Measurements from ENCODE around the gene CCBE1.

CCBE1 gene

GRCh38 chr18:59388817-59389216, 308.4 kb downstream of the CCBE1 start:
- no peaks in the 10 kb centered on the region for H3K4me1 ChIP-seq (ENCODE audit: control insufficient read depth, insufficient read depth, low read length)
- H3K27me3 ChIP-seq (ENCODE audit: control insufficient read depth, insufficient read depth, low read length): no peaks in the 10 kb centered on the region
- no peak for DNase-seq (ENCODE audit: low read depth, low spot score)
- no peaks in the 10 kb centered on the region for H3K9me3 ChIP-seq (ENCODE audit: control insufficient read depth, insufficient read depth, low read length)
- H3K36me3 ChIP-seq (ENCODE audit: control insufficient read depth, insufficient read depth, low read length): no peaks in the 10 kb centered on the region
- no CpG with 5 or more reads among the region's 4 CpGs for WGBS (ENCODE audit: insufficient coverage, insufficient read length)
- H3K27ac ChIP-seq (ENCODE audit: low read length): no peak overlapping the region
- H3K4me3 ChIP-seq (ENCODE audit: low read length): no peak overlapping the region

DNA sequence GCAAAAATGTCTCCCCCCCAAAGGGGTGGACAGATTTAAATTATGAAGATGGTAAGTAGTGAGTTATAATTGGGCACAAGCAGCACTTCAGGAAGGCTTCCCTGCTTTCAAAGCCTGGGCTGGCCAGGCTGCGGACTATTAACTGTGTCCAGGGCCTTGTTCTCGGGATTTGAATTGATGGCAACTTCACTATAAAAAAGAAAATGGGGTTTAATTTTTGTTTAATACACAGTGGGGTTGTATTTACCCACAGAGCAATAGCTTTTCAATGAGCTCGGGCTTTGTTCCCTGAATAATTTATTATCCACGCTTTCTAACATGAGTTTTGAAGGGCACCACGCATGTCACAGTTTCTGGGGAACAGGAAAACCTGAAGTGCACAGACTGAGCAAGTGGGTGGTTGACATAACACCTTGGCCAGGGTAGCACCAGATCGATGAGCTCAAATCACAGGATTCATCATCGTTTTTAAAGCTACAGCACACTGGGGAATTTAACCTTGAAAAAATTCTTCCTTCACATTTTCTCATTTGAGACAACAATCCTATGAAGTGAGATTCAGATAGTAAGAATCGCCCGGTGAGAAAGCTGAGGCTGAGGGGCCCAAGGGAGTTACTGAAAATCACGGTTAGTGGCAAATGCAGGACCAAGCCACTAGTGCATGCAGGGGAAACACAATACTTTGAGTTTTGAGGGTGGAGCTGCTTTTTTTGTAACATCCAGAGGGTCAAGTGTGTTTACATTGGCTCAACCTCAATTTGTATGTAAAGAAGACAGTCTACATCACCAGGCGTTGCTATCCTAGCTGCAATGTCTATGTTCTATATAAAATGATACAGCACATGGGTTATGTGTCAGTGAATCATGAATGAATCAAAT, 309.3 kb downstream of the CCBE1 start:
- H3K4me3 ChIP-seq (ENCODE audit: low read length): no peak overlapping the region
- H3K36me3 ChIP-seq (ENCODE audit: control insufficient read depth, insufficient read depth, low read length): no peaks in the 10 kb centered on the region
- H3K27me3 ChIP-seq (ENCODE audit: control insufficient read depth, insufficient read depth, low read length): no peaks in the 10 kb centered on the region
- H3K27ac ChIP-seq (ENCODE audit: low read length): no peak overlapping the region
- WGBS (ENCODE audit: insufficient coverage, insufficient read length): no CpG with 5 or more reads among the region's 11 CpGs
- H3K4me1 ChIP-seq (ENCODE audit: control insufficient read depth, insufficient read depth, low read length): no peaks in the 10 kb centered on the region
- no peaks in the 10 kb centered on the region for H3K9me3 ChIP-seq (ENCODE audit: control insufficient read depth, insufficient read depth, low read length)
- no peak for DNase-seq (ENCODE audit: low read depth, low spot score)

DNA sequence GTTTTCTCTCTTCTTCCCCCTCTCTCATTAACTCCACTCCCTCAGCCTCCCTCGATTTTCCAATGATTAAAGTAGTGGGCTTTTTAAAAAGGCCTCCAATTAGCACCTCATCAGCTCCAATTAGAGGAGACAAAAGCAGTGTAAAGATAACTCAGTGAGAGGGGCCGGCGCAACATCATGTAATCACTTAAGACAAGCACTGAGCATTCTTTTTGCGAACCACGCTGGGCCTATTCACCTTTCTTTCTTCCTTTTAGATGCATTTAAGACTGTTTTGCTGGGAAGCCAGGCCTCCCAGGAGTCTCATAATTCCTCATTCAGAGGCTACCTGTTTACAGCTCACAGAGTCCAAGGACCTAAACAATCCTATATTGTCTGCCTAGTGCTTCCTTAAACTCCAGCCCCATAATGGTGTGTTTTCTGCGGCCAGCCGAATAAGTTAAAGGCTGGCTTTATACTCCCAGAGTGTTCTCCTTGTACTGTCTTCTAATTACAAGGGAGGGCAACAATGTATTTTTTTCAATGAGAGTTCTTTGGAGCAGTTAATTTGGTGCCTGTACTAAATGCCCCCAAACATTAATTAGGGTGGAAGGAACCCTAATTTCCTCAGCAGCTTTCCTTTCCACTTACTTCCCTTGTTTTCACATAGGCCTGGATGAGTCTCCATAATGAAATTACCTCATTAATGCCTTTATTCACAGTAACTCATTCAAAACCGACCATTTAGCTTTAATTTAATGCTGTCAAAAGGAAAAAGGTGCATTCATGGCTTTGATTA, 310.1 kb downstream of the CCBE1 start:
- H3K27me3 ChIP-seq (ENCODE audit: control insufficient read depth, insufficient read depth, low read length): no peaks in the 10 kb centered on the region
- H3K36me3 ChIP-seq (ENCODE audit: control insufficient read depth, insufficient read depth, low read length): no peaks in the 10 kb centered on the region
- DNase-seq (ENCODE audit: low read depth, low spot score): no peak
- H3K9me3 ChIP-seq (ENCODE audit: control insufficient read depth, insufficient read depth, low read length): no peaks in the 10 kb centered on the region
- WGBS (ENCODE audit: insufficient coverage, insufficient read length): no CpG with 5 or more reads among the region's 8 CpGs
- no peak overlapping the region for H3K4me3 ChIP-seq (ENCODE audit: low read length)
- no peaks in the 10 kb centered on the region for H3K4me1 ChIP-seq (ENCODE audit: control insufficient read depth, insufficient read depth, low read length)
- no peak overlapping the region for H3K27ac ChIP-seq (ENCODE audit: low read length)

DNA sequence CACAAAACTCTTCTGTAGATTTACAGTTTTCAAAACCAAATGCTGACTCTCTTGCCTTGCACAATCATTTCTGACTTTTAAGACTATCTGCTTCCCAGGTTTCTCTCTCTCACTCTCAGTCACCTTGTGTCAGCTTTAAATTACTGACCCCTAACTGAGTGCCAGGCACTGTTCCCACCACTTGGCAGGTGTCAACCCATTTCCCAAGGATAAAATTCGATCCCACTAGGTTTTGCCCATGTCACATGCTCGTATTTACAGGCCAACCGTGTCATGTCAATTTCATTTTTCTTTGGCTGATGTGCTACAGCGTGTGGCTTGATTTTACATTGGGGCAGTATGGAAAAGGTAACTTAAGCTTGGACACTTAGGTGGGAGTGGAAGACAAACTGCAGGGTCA, 312.0 kb downstream of the CCBE1 start:
- Histone ChIP-seq H3K27me3 (ENCODE audit: control insufficient read depth, insufficient read depth, low read length) (no peaks in the 10 kb centered on the region), H3K9me3 (ENCODE audit: control insufficient read depth, insufficient read depth, low read length) (no peaks in the 10 kb centered on the region), H3K27ac (ENCODE audit: low read length) (no peak overlapping the region), H3K4me3 (ENCODE audit: low read length) (no peak overlapping the region), H3K36me3 (ENCODE audit: control insufficient read depth, insufficient read depth, low read length) (no peaks in the 10 kb centered on the region), H3K4me1 (ENCODE audit: control insufficient read depth, insufficient read depth, low read length) (no peaks in the 10 kb centered on the region)
- no peak for DNase-seq (ENCODE audit: low read depth, low spot score)
- no CpG with 5 or more reads among the region's 4 CpGs for WGBS (ENCODE audit: insufficient coverage, insufficient read length)

DNA sequence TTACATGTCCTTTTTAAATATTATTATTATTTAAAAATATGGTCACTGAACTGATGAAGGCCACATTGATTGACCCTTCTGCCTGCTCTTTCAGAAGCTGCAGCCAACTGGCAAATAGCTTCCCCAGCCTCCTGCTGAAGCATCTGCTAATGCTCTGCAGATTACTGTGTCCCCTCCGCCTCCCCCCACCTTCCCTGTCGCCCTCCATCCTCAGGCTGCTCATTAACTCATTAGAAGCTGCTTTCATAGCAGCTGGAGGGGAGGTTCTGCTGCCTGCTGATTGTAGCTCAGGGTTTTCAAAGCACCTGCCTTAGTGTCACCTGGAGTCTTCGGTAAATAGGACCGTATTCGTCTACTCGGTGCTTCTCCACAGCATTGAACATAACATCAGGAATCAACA, 313.4 kb downstream of the CCBE1 start:
- no CpG with 5 or more reads among the region's 6 CpGs for whole genome bisulfite sequencing (ENCODE audit: insufficient coverage, insufficient read length)

GRCh38 chr18:59382383-59382782, 314.8 kb downstream of the CCBE1 start:
- H3K9me3 ChIP-seq (ENCODE audit: control insufficient read depth, insufficient read depth, low read length): no peaks in the 10 kb centered on the region
- no peak for DNase-seq (ENCODE audit: low read depth, low spot score)
- H3K27ac ChIP-seq (ENCODE audit: low read length): no peak overlapping the region
- H3K36me3 ChIP-seq (ENCODE audit: control insufficient read depth, insufficient read depth, low read length): no peaks in the 10 kb centered on the region
- no CpG with 5 or more reads among the region's 7 CpGs for WGBS (ENCODE audit: insufficient coverage, insufficient read length)
- no peaks in the 10 kb centered on the region for H3K4me1 ChIP-seq (ENCODE audit: control insufficient read depth, insufficient read depth, low read length)
- H3K4me3 ChIP-seq (ENCODE audit: low read length): no peak overlapping the region
- H3K27me3 ChIP-seq (ENCODE audit: control insufficient read depth, insufficient read depth, low read length): no peaks in the 10 kb centered on the region

More for the DNA sequence above, 313.4 kb downstream of the CCBE1 start:
- H3K27ac ChIP-seq (ENCODE audit: low read length): no peak overlapping the region
- no peaks in the 10 kb centered on the region for H3K4me1 ChIP-seq (ENCODE audit: control insufficient read depth, insufficient read depth, low read length)
- H3K36me3 ChIP-seq (ENCODE audit: control insufficient read depth, insufficient read depth, low read length): no peaks in the 10 kb centered on the region
- no peak for DNase-seq (ENCODE audit: low read depth, low spot score)
- H3K4me3 ChIP-seq (ENCODE audit: low read length): no peak overlapping the region
- no peaks in the 10 kb centered on the region for H3K27me3 ChIP-seq (ENCODE audit: control insufficient read depth, insufficient read depth, low read length)
- H3K9me3 ChIP-seq (ENCODE audit: control insufficient read depth, insufficient read depth, low read length): no peaks in the 10 kb centered on the region

DNA sequence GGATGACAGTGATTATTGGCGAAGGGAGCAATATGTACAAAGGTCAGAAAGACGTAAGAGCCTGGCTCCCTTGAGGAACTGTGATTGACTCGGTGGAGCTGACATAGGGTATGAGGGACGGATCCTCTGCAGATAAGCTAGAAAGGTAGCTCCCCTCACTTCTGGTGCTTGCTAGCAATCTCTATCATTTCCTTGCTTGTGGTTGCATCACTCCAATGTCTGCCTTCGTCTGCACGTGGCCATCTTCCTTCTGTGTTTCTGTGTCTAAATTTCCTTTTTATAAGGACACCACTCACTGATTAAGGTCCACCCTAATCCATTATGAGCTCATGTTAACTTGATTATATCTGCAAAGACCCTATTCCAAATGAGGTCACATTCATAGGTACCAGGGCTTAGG, 315.3 kb downstream of the CCBE1 start:
- Histone ChIP-seq H3K9me3 (ENCODE audit: control insufficient read depth, insufficient read depth, low read length) (no peaks in the 10 kb centered on the region), H3K36me3 (ENCODE audit: control insufficient read depth, insufficient read depth, low read length) (no peaks in the 10 kb centered on the region), H3K4me1 (ENCODE audit: control insufficient read depth, insufficient read depth, low read length) (no peaks in the 10 kb centered on the region), H3K27me3 (ENCODE audit: control insufficient read depth, insufficient read depth, low read length) (no peaks in the 10 kb centered on the region), H3K27ac (ENCODE audit: low read length) (no peak overlapping the region), H3K4me3 (ENCODE audit: low read length) (no peak overlapping the region)
- no peak for DNase-seq (ENCODE audit: low read depth, low spot score)
- WGBS (ENCODE audit: insufficient coverage, insufficient read length): no CpG with 5 or more reads among the region's 6 CpGs
